B cell (primary cell): ENCODE results near the gene CMC2. TPM values are rescaled to one million over a fixed set of nuclear protein-coding genes. Genes with fewer than 3 reads are reported as not detected.

Experiments used
- ATAC-seq: fragments of 200-7000 bp; cut with Tn5 transposase; one replicate; pipeline ENCODE4 v1.10.0; 2021; ENCODE audit warnings: low read depth, mild to moderate bottlenecking, moderate number of reproducible peaks, moderate library complexity
- CTCF ChIA-PET: fragments of 350-600 bp; sonication (Branson Sonifier 250); formaldehyde crosslinking; loops from one replicate; lab custom pipeline; 2021; ENCODE audit warnings: antibody characterized with exemption, inconsistent platforms; lab: Charles Lee
- POLR2A ChIA-PET: fragments of 350-600 bp; sonication (Branson Sonifier 250); formaldehyde crosslinking; loops from one replicate; lab custom pipeline; 2021; ENCODE audit warnings: antibody characterized with exemption; lab: Charles Lee
- DNase-seq: peaks from one replicate; pipeline ENCODE4 v3.0.0; 2013
- H2AFZ ChIP-seq: 2 replicates; pipeline ENCODE4 v1.6.1; 2012; ENCODE audit warnings: mild to moderate bottlenecking, low read depth, low read length; ENCODE audit not compliant: insufficient read depth, poor library complexity, severe bottlenecking
- H3K27ac ChIP-seq, 2 donors: 1 replicate in 1 of 2; 2 replicates in 1 of 2; pipeline ENCODE4 v1.5.1; 2012 to 2013; ENCODE audit warnings: low read length in 2 of 2, mild to moderate bottlenecking in 2 of 2, moderate library complexity in 1 of 2
- H3K27me3 ChIP-seq, 4 experiments: fragments of 200-600 bp in 1 of 4; sonication (generic) in 1 of 4; replicated peaks in 1 of 4; 1 replicate in 2 of 4; 2 replicates in 2 of 4; pipeline versions ENCODE4 v1.6.1 to v1.7.0; 2013 to 2016; ENCODE audit warnings: low read length in 3 of 4, mild to moderate bottlenecking in 2 of 4, mixed read lengths in 1 of 4, moderate library complexity in 1 of 4; ENCODE audit not compliant: insufficient read depth in 4 of 4, control insufficient read depth in 3 of 4; ENCODE audit errors: control extremely low read depth in 1 of 4
- H3K36me3 ChIP-seq, 2 experiments: replicated peaks in 1 of 2; 1 replicate in 1 of 2; 2 replicates in 1 of 2; pipeline versions ENCODE4 v1.6.1 to v1.7.1; 2013; ENCODE audit warnings: low read length in 1 of 2; ENCODE audit not compliant: insufficient read depth in 2 of 2, control insufficient read depth in 1 of 2; ENCODE audit errors: control extremely low read depth in 1 of 2, extremely low read depth in 1 of 2
- H3K4me1 ChIP-seq, 2 donors: fragments of 200-600 bp in 1 of 2; sonication (generic) in 1 of 2; 1 replicate in 1 of 2; 2 replicates in 1 of 2; pipeline versions ENCODE4 v1.5.1 to v1.6.1; 2013 to 2017; ENCODE audit warnings: low read length in 2 of 2; ENCODE audit not compliant: control insufficient read depth in 2 of 2, insufficient read depth in 2 of 2
- H3K4me2 ChIP-seq: replicated peaks from 2 replicates; pipeline ENCODE3; 2012; ENCODE audit warnings: mild to moderate bottlenecking, low read depth, low read length; ENCODE audit not compliant: poor library complexity, severe bottlenecking
- H3K4me3 ChIP-seq, 5 experiments: fragments of 200-600 bp in 1 of 5; sonication (generic) in 1 of 5; 1 replicate in 3 of 5; 2 replicates in 2 of 5; pipeline versions ENCODE4 v1.5.1 to v1.7.0; 2011 to 2016; ENCODE audit warnings: low read length in 4 of 5, mild to moderate bottlenecking in 4 of 5, low read depth in 2 of 5, control low read depth in 1 of 5, moderate library complexity in 1 of 5; ENCODE audit not compliant: insufficient read depth in 1 of 5; ENCODE audit errors: control extremely low read depth in 1 of 5, extremely low read depth in 1 of 5
- H3K79me2 ChIP-seq: fragments of 200-600 bp; sonication (generic); one replicate; pipeline ENCODE4 v1.6.0; 2016; ENCODE audit warnings: low read length; ENCODE audit not compliant: control insufficient read depth, insufficient read depth
- H3K9ac ChIP-seq: fragments of 200-600 bp; sonication (generic); 2 replicates; pipeline ENCODE4 v1.6.1; 2017; ENCODE audit warnings: mild to moderate bottlenecking, low read length, moderate library complexity
- H3K9me3 ChIP-seq, 3 donors: one replicate each; pipeline versions ENCODE4 v1.6.1 to v1.7.1; 2013; ENCODE audit warnings: low read length in 2 of 3; ENCODE audit not compliant: control insufficient read depth in 2 of 3, insufficient read depth in 1 of 3; ENCODE audit errors: control extremely low read depth in 1 of 3
- H4K20me1 ChIP-seq: 2 replicates; pipeline ENCODE4 v1.6.0; 2012; ENCODE audit warnings: mild to moderate bottlenecking, low read length; ENCODE audit not compliant: insufficient read depth, control insufficient read depth, poor library complexity, severe bottlenecking
- H3K27ac Mint-ChIP-seq: one replicate; pipeline ENCODE4 v1.8.0; 2021; ENCODE audit warnings: mixed read lengths
- H3K27me3 Mint-ChIP-seq: one replicate; pipeline ENCODE4 v1.8.0; 2021; ENCODE audit warnings: mixed read lengths
- H3K4me1 Mint-ChIP-seq: one replicate; pipeline ENCODE4 v1.8.0; 2021; ENCODE audit warnings: mixed read lengths
- H3K4me3 Mint-ChIP-seq: one replicate; pipeline ENCODE4 v1.8.0; 2021; ENCODE audit warnings: mixed read lengths
- H3K9me3 Mint-ChIP-seq: one replicate; pipeline ENCODE4 v1.8.0; 2022; ENCODE audit warnings: mixed read lengths; ENCODE audit not compliant: insufficient read depth
- EZH2 ChIP-seq: IDR thresholded peaks from 2 replicates; pipeline ENCODE4 v1.6.1; 2012; ENCODE audit warnings: borderline replicate concordance, low read depth, mild to moderate bottlenecking, moderate library complexity, low read length; ENCODE audit not compliant: insufficient read depth, poor library complexity, severe bottlenecking
- intact Hi-C: fragments of 100-400 bp; cut with micrococcal nuclease; formaldehyde crosslinking; loops from one replicate; pipeline ENCODE4 v1.10.0; 2022
- polyA plus RNA-seq: library from polyadenylated mRNA; depleted of rRNA; stranded (reverse); fragments of >200 nt; gene quantifications from 2 replicates; pipeline ENCODE4 v1.2.3, GENCODE V29; 2012
- total RNA-seq, 2 donors: library from RNA; stranded (reverse); fragments of 120-200 nt in 1 of 2; gene quantifications; 1 replicate in 1 of 2; 2 replicates in 1 of 2; pipeline versions ENCODE4 v1.2.3 to v1.2.4, GENCODE V29; 2013 to 2022
- TF ChIP-seq, protein P1 (sequence below): fragments of 200-600 bp; IDR thresholded peaks from one replicate; pipeline ENCODE4 v1.8.0; 2022; ENCODE audit warnings: antibody characterized with exemption, mild to moderate bottlenecking

The CMC2 gene
- total and polyA plus RNA-seq, 2 donors (not counting 1 experiment from before 2014, with no cell fraction given), result 21.4 to 40.8 TPM

DNA sequence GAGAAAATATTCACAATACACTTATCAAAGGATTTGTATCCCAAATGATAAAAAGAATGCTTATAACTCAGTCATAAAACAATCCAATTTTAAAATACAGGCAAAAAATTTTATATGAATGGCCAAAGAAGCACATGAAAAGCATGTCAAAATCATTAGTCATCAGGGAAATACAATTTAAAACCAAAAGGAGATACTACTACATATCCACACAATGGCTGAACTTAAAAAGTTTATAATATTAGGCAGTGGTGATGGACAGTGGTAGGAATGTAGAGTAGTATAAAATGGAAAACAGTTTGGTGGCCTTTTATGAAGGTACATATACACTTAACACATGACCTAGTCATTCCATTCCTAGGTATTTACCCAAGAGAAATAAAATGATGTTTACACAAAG, 12.2 kb downstream of the CMC2 start:
- Histone ChIP-seq H3K36me3 (peaks cover 0 to 8% of the 10 kb centered on the region in 2 experiments), H3K4me1 (peaks cover 4 to 5% of the 10 kb centered on the region in 2 donors), H3K9ac (no peak overlapping the region), H3K4me3 (no peak overlapping the region), H2AFZ (no peak overlapping the region), H4K20me1 (no peaks in the 10 kb centered on the region), H3K27ac (no peak overlapping the region), H3K4me2 (no peak overlapping the region), H3K9me3 (no peaks in the 10 kb centered on the region), H3K27me3 (no peaks in the 10 kb centered on the region), H3K79me2 (peaks cover 83% of the 10 kb centered on the region)
- CTCF ChIA-PET, result no interaction called here
- intact Hi-C loops, result no loop called here
- POLR2A ChIA-PET, result no interaction called here
- Mint-ChIP-seq H3K27ac (no peak overlapping the region), H3K4me1 (peaks cover 29% of the 10 kb centered on the region), H3K27me3 (no peaks in the 10 kb centered on the region), H3K9me3 (no peaks in the 10 kb centered on the region), H3K4me3 (no peak overlapping the region)
- no peak for DNase-seq
- TF ChIP-seq EZH2, result no peak
- TF ChIP-seq, protein P1, sequence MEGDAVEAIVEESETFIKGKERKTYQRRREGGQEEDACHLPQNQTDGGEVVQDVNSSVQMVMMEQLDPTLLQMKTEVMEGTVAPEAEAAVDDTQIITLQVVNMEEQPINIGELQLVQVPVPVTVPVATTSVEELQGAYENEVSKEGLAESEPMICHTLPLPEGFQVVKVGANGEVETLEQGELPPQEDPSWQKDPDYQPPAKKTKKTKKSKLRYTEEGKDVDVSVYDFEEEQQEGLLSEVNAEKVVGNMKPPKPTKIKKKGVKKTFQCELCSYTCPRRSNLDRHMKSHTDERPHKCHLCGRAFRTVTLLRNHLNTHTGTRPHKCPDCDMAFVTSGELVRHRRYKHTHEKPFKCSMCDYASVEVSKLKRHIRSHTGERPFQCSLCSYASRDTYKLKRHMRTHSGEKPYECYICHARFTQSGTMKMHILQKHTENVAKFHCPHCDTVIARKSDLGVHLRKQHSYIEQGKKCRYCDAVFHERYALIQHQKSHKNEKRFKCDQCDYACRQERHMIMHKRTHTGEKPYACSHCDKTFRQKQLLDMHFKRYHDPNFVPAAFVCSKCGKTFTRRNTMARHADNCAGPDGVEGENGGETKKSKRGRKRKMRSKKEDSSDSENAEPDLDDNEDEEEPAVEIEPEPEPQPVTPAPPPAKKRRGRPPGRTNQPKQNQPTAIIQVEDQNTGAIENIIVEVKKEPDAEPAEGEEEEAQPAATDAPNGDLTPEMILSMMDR, result no peak
- ATAC-seq, result no peak

DNA sequence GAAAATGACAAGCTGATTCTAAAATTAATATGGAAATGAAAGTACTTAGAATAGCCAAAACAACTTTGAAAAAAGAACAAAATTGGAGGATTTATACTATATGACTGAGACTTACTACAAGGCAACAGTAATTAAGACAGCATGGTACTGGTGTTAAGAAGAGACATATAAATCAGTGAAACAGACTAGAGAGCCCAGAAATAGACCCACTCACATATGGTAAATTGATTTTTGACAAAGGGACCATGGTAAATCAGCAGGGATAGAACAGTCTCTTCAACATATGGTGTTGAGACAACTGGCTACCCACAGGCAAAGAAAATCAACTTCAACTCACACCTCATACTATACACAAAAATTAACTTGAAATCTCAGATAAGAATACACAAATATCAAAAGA, 12.9 kb downstream of the CMC2 start:
- Mint-ChIP-seq H3K9me3 (no peaks in the 10 kb centered on the region), H3K4me1 (peaks cover 23% of the 10 kb centered on the region), H3K27me3 (no peaks in the 10 kb centered on the region), H3K4me3 (no peak overlapping the region), H3K27ac (no peak overlapping the region)
- Histone ChIP-seq H4K20me1 (no peaks in the 10 kb centered on the region), H3K36me3 (peaks cover 0 to 8% of the 10 kb centered on the region in 2 experiments), H2AFZ (no peak overlapping the region), H3K4me2 (no peak overlapping the region), H3K27me3 (no peaks in the 10 kb centered on the region), H3K27ac (no peak overlapping the region), H3K9ac (no peak overlapping the region), H3K4me3 (no peak overlapping the region), H3K4me1 (peaks cover 4 to 5% of the 10 kb centered on the region in 2 donors), H3K79me2 (peaks cover 77% of the 10 kb centered on the region), H3K9me3 (no peaks in the 10 kb centered on the region)
- CTCF ChIA-PET, result no interaction called here
- DNase-seq, result no peak
- intact Hi-C loops, result no loop called here
- no peak for TF ChIP-seq EZH2
- TF ChIP-seq, protein P1, result no peak
- POLR2A ChIA-PET, result interaction anchor here (0.6 kb wide), 1 partner anchor 19 kb away, joined by 3 read pairs; no protein-coding TSS in a partner anchor
- no peak for ATAC-seq
